Loucy (cell line): ENCODE data around the gene TTC7B.

ENCODE experiments used
- EZH2phosphoT487 ChIP-seq: fragments of 200-600 bp; IDR thresholded peaks from 2 replicates; pipeline ENCODE4 v1.6.1; 2018; ENCODE audit warnings: antibody characterized with exemption, mild to moderate bottlenecking, moderate library complexity, borderline replicate concordance
- TF ChIP-seq, protein P1 (sequence below): fragments of 200-600 bp; sonication (generic); conservative IDR thresholded peaks from 2 replicates; pipeline ENCODE4 v1.5.1; 2014; ENCODE audit warnings: mild to moderate bottlenecking, antibody characterized with exemption, low read length

DNA sequence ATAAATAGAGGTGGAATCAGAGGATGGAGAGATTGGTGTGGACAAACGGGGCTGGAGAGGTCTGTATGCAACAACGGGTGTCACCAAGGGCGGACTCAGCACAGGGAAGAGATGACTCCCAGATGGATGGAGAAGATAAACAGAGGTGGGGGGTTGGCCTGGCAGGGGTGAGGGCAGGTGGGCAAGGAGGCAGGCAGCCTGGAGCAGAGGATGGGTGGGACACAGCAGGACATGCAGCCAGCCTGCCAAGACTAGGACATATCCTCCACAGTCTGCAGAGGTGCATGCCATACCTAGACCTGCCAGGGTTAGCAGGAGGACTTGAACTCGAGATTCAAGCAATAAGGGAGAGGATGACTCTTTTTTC lies 56.2 kb downstream of the TTC7B start:
- TF ChIP-seq, protein P1, sequence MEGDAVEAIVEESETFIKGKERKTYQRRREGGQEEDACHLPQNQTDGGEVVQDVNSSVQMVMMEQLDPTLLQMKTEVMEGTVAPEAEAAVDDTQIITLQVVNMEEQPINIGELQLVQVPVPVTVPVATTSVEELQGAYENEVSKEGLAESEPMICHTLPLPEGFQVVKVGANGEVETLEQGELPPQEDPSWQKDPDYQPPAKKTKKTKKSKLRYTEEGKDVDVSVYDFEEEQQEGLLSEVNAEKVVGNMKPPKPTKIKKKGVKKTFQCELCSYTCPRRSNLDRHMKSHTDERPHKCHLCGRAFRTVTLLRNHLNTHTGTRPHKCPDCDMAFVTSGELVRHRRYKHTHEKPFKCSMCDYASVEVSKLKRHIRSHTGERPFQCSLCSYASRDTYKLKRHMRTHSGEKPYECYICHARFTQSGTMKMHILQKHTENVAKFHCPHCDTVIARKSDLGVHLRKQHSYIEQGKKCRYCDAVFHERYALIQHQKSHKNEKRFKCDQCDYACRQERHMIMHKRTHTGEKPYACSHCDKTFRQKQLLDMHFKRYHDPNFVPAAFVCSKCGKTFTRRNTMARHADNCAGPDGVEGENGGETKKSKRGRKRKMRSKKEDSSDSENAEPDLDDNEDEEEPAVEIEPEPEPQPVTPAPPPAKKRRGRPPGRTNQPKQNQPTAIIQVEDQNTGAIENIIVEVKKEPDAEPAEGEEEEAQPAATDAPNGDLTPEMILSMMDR, result no peak
- no peak for TF ChIP-seq EZH2phosphoT487
